GM19099 (cell line): ENCODE results near the gene CD83.

Source experiments
- POLR2A ChIP-seq: IDR thresholded peaks from 3 replicates; pipeline ENCODE4 v1.6.1; 2011; ENCODE audit warnings: low read depth; ENCODE audit not compliant: insufficient read length; ENCODE audit errors: extremely low read depth

Gene CD83

GRCh38 chr6:14085176-14085787 is 32.3 kb upstream of the CD83 start:
- no peak for TF ChIP-seq POLR2A

- TF ChIP-seq POLR2A = no peak
Measured at GRCh38 chr6:14086701-14087100, 30.9 kb upstream of the CD83 start.

- TF ChIP-seq POLR2A = no peak
Measured at GRCh38 chr6:14088600-14089192, 28.9 kb upstream of the CD83 start.

- no peak for TF ChIP-seq POLR2A
Measured at GRCh38 chr6:14089224-14089623, 28.3 kb upstream of the CD83 start.

- TF ChIP-seq POLR2A = no peak
Measured at GRCh38 chr6:14091339-14091978, 26.1 kb upstream of the CD83 start.

GRCh38 chr6:14092316-14092715 is 25.3 kb upstream of the CD83 start:
- TF ChIP-seq POLR2A = no peak

- no peak for TF ChIP-seq POLR2A
Measured at GRCh38 chr6:14092838-14093789, 24.5 kb upstream of the CD83 start.

- TF ChIP-seq POLR2A = no peak
Measured at GRCh38 chr6:14094721-14095120, 22.9 kb upstream of the CD83 start.

- no peak for TF ChIP-seq POLR2A
Measured at GRCh38 chr6:14095437-14095836, 22.1 kb upstream of the CD83 start.

- no peak for TF ChIP-seq POLR2A
Measured at GRCh38 chr6:14100138-14100537, 17.4 kb upstream of the CD83 start.

- TF ChIP-seq POLR2A = no peak
Measured at GRCh38 chr6:14100966-14101365, 16.6 kb upstream of the CD83 start.

- TF ChIP-seq POLR2A = no peak
Measured at GRCh38 chr6:14102383-14102782, 15.2 kb upstream of the CD83 start.

- no peak for TF ChIP-seq POLR2A
Measured at GRCh38 chr6:14105547-14105946, 12.0 kb upstream of the CD83 start.

- TF ChIP-seq POLR2A = no peak
Measured at GRCh38 chr6:14107000-14107399, 10.6 kb upstream of the CD83 start.
